Small intestine (tissue), 7 donors: ENCODE results near the gene OR13C3. TPM values are rescaled to one million over a fixed set of nuclear protein-coding genes. Genes with fewer than 3 reads are reported as not detected.
"Not testable (repeated sequence)": the region's sequence is repeated elsewhere in the genome, so short reads cannot be mapped to it uniquely, and the experiment has no call there.

Source experiments
- DNase-seq, 2 donors: peaks; one replicate each; pipeline versions ENCODE4 v3.0.0 to v3.0.0-alpha.2; 2013
- FAIRE-seq: peaks from 2 replicates; lab custom pipeline; 2012; peaks lifted over from hg19 to GRCh38; lab: Jason Lieb, UNC
- H3K27ac ChIP-seq, 3 donors: one replicate each; pipeline ENCODE4 v1.5.1; 2013; ENCODE audit warnings: low read length in 2 of 3, mild to moderate bottlenecking in 2 of 3, control low read depth in 1 of 3, inconsistent platforms in 1 of 3, low read depth in 1 of 3, moderate library complexity in 1 of 3
- H3K27me3 ChIP-seq, 3 donors: one replicate each; pipeline ENCODE4 v1.6.1; 2013; ENCODE audit warnings: low read length in 3 of 3, inconsistent platforms in 1 of 3; ENCODE audit not compliant: control insufficient read depth in 3 of 3, insufficient read depth in 3 of 3
- H3K36me3 ChIP-seq, 3 donors: one replicate each; pipeline ENCODE4 v1.6.1; 2013; ENCODE audit warnings: low read length in 3 of 3, inconsistent platforms in 1 of 3, low read depth in 1 of 3, mild to moderate bottlenecking in 1 of 3, moderate library complexity in 1 of 3; ENCODE audit not compliant: control insufficient read depth in 3 of 3, insufficient read depth in 2 of 3
- H3K4me1 ChIP-seq, 3 donors: one replicate each; pipeline ENCODE4 v1.6.1; 2013; ENCODE audit warnings: low read length in 2 of 3, inconsistent platforms in 1 of 3, low read depth in 1 of 3, mild to moderate bottlenecking in 1 of 3, moderate library complexity in 1 of 3; ENCODE audit not compliant: control insufficient read depth in 3 of 3, insufficient read depth in 2 of 3
- H3K4me3 ChIP-seq, 3 donors: one replicate each; pipeline ENCODE4 v1.5.1; 2013; ENCODE audit warnings: low read length in 3 of 3, control low read depth in 1 of 3, inconsistent platforms in 1 of 3, low read depth in 1 of 3, mild to moderate bottlenecking in 1 of 3, moderate library complexity in 1 of 3
- H3K9me3 ChIP-seq, 2 donors: one replicate each; pipeline ENCODE4 v1.6.1; 2013; ENCODE audit warnings: low read depth in 1 of 2, low read length in 1 of 2; ENCODE audit not compliant: control insufficient read depth in 2 of 2, insufficient read depth in 1 of 2
- WGBS, 3 donors: extraction: QIAGEN DNeasy Blood & Tissue Kit; methylation state at CpG; one replicate each; pipeline ENCODE4 v1.1.7; 2013; 5-methylcytosine and 5-hydroxymethylcytosine counted together
- polyA plus RNA-seq, 4 donors: library from polyadenylated mRNA; stranded (reverse) in 3 of 4; unstranded in 1 of 4; fragments of 200-250 nt in 3 of 4; fragments of 120-200 nt in 1 of 4; gene quantifications; one replicate each; pipeline versions ENCODE4 v1.2.1 to v1.2.3, GENCODE V29; 2013
- donor health status: healthy with polysubstance abuse.
- donor health status: control.
- donor health status: control.
- donor health status: Bipolar disorder and iron deficiency.
- donor health status: healthy.

Gene OR13C3
- polyA plus RNA-seq, 4 donors: not detected

- FAIRE-seq (no peak), DNase-seq (no peak)
- Histone ChIP-seq H3K4me3 (no peak overlapping the region), H3K9me3 (peaks cover 0 to 7% of the 10 kb centered on the region in 2 donors), H3K4me1 (no peaks in the 10 kb centered on the region), H3K27ac (no peak overlapping the region), H3K27me3 (no peaks in the 10 kb centered on the region), H3K36me3 (no peaks in the 10 kb centered on the region)
- 93 to 95% (median 94%) methylated on average over 1 of the region's 1 CpG for WGBS, 3 donors
Observed at GRCh38 chr9:104555521-104555920, 18.9 kb upstream of the OR13C3 start.

- Histone ChIP-seq H3K27me3 (no peaks in the 10 kb centered on the region), H3K4me1 (no peaks in the 10 kb centered on the region), H3K9me3 (peaks cover 0 to 7% of the 10 kb centered on the region in 2 donors), H3K36me3 (no peaks in the 10 kb centered on the region), H3K27ac (no peak overlapping the region), H3K4me3 (no peak overlapping the region)
- 7 to 31% (median 12%) methylated on average over 1 of the region's 1 CpG for WGBS, 3 donors
- FAIRE-seq (no peak), DNase-seq (no peak)
Observed at GRCh38 chr9:104553261-104553660, 16.6 kb upstream of the OR13C3 start.

GRCh38 chr9:104544644-104545043, 8.0 kb upstream of the OR13C3 start:
- Histone ChIP-seq H3K9me3 (no peaks in the 10 kb centered on the region), H3K27me3 (no peaks in the 10 kb centered on the region), H3K4me3 (no peak overlapping the region), H3K36me3 (no peaks in the 10 kb centered on the region), H3K4me1 (no peaks in the 10 kb centered on the region), H3K27ac (no peak overlapping the region)
- WGBS, 3 donors: 81 to 85% (median 85%) methylated on average over 4 of the region's 4 CpGs
- FAIRE-seq (no peak), DNase-seq (no peak)

- Histone ChIP-seq H3K4me1 (no peaks in the 10 kb centered on the region), H3K27me3 (no peaks in the 10 kb centered on the region), H3K9me3 (no peaks in the 10 kb centered on the region), H3K36me3 (no peaks in the 10 kb centered on the region), H3K4me3 (no peak overlapping the region), H3K27ac (no peak overlapping the region)
- DNase-seq (no peak), FAIRE-seq (no peak)
- 27 to 43% (median 29%) methylated on average over 1 of the region's 1 CpG for WGBS, 3 donors
Observed at GRCh38 chr9:104539275-104539674, 2.6 kb upstream of the OR13C3 start.

GRCh38 chr9:104527109-104527508, 9.5 kb downstream of the OR13C3 start, which contains the start of gene OR13C4:
Gene OR13C4 (minus strand): TSS chr9:104527209. CDS start chr9:104527209, 0 bp downstream.
- no peaks in the 10 kb centered on the region for H3K4me1 ChIP-seq
- no peak for DNase-seq
- no peaks in the 10 kb centered on the region for H3K27me3 ChIP-seq
- FAIRE-seq: no peak
- H3K9me3 ChIP-seq: peaks cover 2 to 4% of the 10 kb centered on the region in 2 donors
- H3K27ac ChIP-seq: no peak within 1 kb of the TSS
- no peak within 1 kb of the TSS for H3K4me3 ChIP-seq
- H3K36me3 ChIP-seq: no peaks in the 10 kb centered on the region

GRCh38 chr9:104520241-104520640, 16.4 kb downstream of the OR13C3 start:
- H3K36me3 ChIP-seq, H3K4me3 ChIP-seq, FAIRE-seq, H3K9me3 ChIP-seq, H3K27me3 ChIP-seq, H3K27ac ChIP-seq, H3K4me1 ChIP-seq, DNase-seq: not testable (repeated sequence)
- WGBS, 3 donors: 72 to 79% (median 74%) methylated on average over 10 of the region's 10 CpGs

- Histone ChIP-seq H3K4me3 (no peak overlapping the region), H3K36me3 (no peaks in the 10 kb centered on the region), H3K4me1 (no peaks in the 10 kb centered on the region), H3K9me3 (no peaks in the 10 kb centered on the region), H3K27ac (no peak overlapping the region), H3K27me3 (no peaks in the 10 kb centered on the region)
- DNase-seq (no peak), FAIRE-seq (no peak)
- WGBS, 3 donors: 68 to 74% (median 74%) methylated on average over 5 of the region's 5 CpGs
Observed at GRCh38 chr9:104514901-104515300, 21.8 kb downstream of the OR13C3 start.

- FAIRE-seq (no peak), DNase-seq (no peak)
- Histone ChIP-seq H3K4me1 (no peaks in the 10 kb centered on the region), H3K27me3 (no peaks in the 10 kb centered on the region), H3K27ac (no peak overlapping the region), H3K4me3 (no peak overlapping the region), H3K9me3 (no peaks in the 10 kb centered on the region), H3K36me3 (no peaks in the 10 kb centered on the region)
Observed at GRCh38 chr9:104506565-104506964, 30.1 kb downstream of the OR13C3 start.

- no peak for FAIRE-seq
- no peaks in the 10 kb centered on the region for H3K36me3 ChIP-seq
- no peak within 1 kb of the TSS for H3K27ac ChIP-seq
- DNase-seq: no peak
- no peaks in the 10 kb centered on the region for H3K9me3 ChIP-seq
- H3K27me3 ChIP-seq: no peaks in the 10 kb centered on the region
- 84 to 91% (median 89%) methylated on average over 5 of the region's 5 CpGs for WGBS, 3 donors
- H3K4me1 ChIP-seq: no peaks in the 10 kb centered on the region
- no peak within 1 kb of the TSS for H3K4me3 ChIP-seq
Observed at GRCh38 chr9:104503963-104504362, 32.7 kb downstream of the OR13C3 start, which contains the start of gene OR13F1. Gene OR13F1 (plus strand): TSS chr9:104504263. CDS start chr9:104504263, 0 bp downstream.
